ENCODE data around the gene MED12L. TPM values are rescaled to one million over a fixed set of nuclear protein-coding genes. Genes with fewer than 3 reads are reported as not detected.
A peak's percentile ranks its signal among the peaks of the same experiment; 100 is the strongest.

Gene MED12L
- total and polyA plus RNA-seq, 5 donors = 0.25 to 1.2 (median 0.71) TPM

DNA sequence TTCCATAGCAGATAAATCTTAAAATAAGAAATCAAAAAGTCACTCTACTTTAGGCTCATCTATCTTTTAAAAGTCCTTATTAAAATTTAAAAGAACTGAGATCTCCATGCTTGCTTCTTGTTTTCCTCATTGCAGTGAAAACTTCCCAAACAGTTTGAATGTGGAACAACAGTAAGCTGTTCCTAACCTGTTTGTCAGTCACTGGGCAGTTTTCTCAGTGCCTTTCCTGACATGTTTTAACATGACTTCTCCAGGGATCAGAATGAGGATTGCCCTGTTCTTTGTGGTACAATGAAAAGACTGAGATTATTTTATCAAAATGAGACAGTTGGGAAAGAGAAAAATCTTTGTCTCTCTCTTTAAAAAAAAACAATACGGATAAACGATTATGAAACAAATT, 230.4 kb downstream of the MED12L start:
- Histone ChIP-seq H3K9me3 (ENCODE audit: control insufficient read depth, low read length) (no peaks in the 10 kb centered on the region), H3K4me1 (ENCODE audit: control insufficient read depth, insufficient read depth, low read length) (no peaks in the 10 kb centered on the region), H3K27me3 (ENCODE audit: control insufficient read depth, insufficient read depth) (no peaks in the 10 kb centered on the region), H3K4me3 (ENCODE audit: low read length) (no peak overlapping the region), H3K27ac (ENCODE audit: low read length) (no peak overlapping the region)
- ATAC-seq (no peak), DNase-seq (no peak)
- WGBS = 76% methylated on average over 2 of the region's 2 CpGs
- intact Hi-C loops (cut with DNase I) = no loop called here

DNA sequence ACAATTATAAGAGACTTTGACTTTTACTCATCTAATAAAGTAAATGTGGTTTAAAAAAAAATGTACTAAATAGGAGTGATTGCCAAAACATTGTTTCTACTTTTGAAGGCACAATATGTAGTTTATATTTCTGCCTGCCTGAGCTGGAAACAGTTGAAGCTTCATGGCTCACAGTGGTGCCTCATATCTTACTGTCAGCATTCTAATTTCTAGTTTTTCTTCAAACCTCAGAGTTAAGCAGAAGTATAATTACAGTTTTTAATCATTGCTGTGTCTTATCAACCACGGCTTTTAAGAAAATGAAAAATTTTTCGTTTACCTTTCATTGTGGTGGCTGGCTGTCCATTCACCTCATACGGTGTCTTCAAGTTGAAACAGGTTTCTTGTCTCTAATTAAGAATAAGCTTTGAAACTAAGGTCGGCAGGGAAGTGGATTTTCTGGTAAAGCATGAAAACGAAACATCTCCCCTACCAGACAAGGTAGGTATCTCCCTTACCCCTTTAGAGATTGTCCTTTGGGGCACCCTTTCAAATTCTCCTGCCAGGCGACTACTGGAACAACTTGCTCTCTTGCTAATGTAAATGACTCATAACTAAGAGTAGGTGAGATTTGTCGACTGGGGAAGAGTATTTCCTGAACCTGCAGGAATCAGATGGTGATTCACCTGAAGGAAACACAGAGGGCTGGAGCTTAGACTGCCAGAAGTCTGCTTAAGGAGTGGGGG, 231.0 kb downstream of the MED12L start, which contains the start of gene GPR87:
GPR87 (minus strand) TSS at position 554 of the 725 bp plus-strand sequence. CDS start 16,720 bp downstream, outside the sequence.
- Histone ChIP-seq H3K4me1 (ENCODE audit: control insufficient read depth, insufficient read depth, low read length) (no peaks in the 10 kb centered on the region), H3K27ac (ENCODE audit: low read length) (no peak within 1 kb of the TSS), H3K27me3 (ENCODE audit: control insufficient read depth, insufficient read depth) (no peaks in the 10 kb centered on the region), H3K4me3 (ENCODE audit: low read length) (no peak within 1 kb of the TSS), H3K9me3 (ENCODE audit: control insufficient read depth, low read length) (no peaks in the 10 kb centered on the region)
- intact Hi-C loops (cut with DNase I) = no loop called here
- DNase-seq (no peak), ATAC-seq (no peak)
- 75% methylated on average over 7 of the region's 7 CpGs for WGBS

DNA sequence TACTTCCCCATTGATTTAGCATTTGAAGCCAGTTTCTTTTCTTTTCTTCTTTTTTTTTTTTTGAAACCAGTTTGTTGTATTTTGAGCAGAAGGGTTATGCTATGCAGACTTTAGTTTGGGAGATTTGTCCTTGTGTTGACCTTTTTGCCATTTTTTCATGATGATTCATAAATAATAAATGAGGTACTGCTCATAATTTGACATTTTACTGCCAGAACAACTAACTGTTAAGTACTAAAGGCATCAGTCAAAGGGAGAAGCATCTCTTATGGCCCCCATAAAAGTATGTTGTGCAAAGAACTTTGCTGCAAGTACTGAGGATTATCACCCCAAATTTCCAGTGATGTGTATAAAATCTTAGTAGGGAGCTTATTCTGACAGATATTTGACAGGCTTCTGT, 232.8 kb downstream of the MED12L start:
- H3K4me3 ChIP-seq (ENCODE audit: low read length) = no peak overlapping the region
- intact Hi-C loops (cut with DNase I) = no loop called here
- DNase-seq = no peak
- no peak overlapping the region for H3K27ac ChIP-seq (ENCODE audit: low read length)
- H3K4me1 ChIP-seq (ENCODE audit: control insufficient read depth, insufficient read depth, low read length) = no peaks in the 10 kb centered on the region
- H3K27me3 ChIP-seq (ENCODE audit: control insufficient read depth, insufficient read depth) = no peaks in the 10 kb centered on the region
- ATAC-seq = no peak
- no peaks in the 10 kb centered on the region for H3K9me3 ChIP-seq (ENCODE audit: control insufficient read depth, low read length)

DNA sequence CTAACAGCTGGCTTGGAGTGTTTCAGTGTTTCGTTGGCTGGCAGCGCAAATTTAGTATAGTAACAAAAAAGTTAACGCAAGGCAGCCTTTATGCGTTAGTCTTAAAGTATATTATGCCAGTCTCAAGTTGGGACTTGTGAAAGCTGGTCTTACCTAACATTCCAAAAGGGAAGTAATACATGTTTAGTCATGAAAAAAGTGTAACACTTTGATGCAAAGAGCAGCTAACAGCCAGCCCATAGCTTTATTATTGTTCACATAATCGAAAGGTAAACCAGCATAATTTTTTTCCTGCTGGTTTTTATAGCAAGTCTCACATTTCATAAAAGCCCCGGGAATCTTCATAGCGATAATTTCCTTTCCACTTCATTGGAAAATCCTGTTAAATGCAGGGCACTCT, 233.5 kb downstream of the MED12L start:
- Histone ChIP-seq H3K4me3 (ENCODE audit: low read length) (no peak overlapping the region), H3K27ac (ENCODE audit: low read length) (no peak overlapping the region), H3K27me3 (ENCODE audit: control insufficient read depth, insufficient read depth) (no peaks in the 10 kb centered on the region), H3K9me3 (ENCODE audit: control insufficient read depth, low read length) (no peaks in the 10 kb centered on the region), H3K4me1 (ENCODE audit: control insufficient read depth, insufficient read depth, low read length) (no peaks in the 10 kb centered on the region)
- DNase-seq = no peak
- 86% methylated on average over 7 of the region's 7 CpGs for WGBS
- intact Hi-C loops (cut with DNase I) = no loop called here
- no peak for ATAC-seq

DNA sequence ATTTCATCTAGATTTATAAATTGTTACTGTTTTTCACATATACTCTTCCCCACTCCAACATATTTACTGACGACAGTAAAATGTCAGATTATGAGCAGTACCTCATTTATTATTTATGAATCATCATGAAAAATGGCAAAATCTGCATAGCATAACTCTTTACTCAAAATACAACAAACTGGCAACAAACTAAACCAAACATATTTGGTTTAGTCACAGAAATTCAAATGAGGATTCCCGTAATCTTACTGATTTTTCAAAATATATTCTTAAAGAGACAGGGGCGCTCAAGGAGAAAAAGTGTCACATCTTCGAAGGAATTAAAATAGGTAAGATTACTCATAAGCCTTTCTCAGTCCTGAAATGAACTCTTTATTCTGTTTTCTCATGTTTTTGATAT, 234.2 kb downstream of the MED12L start:
- no peak for ATAC-seq
- no peak overlapping the region for H3K4me3 ChIP-seq (ENCODE audit: low read length)
- no peaks in the 10 kb centered on the region for H3K9me3 ChIP-seq (ENCODE audit: control insufficient read depth, low read length)
- H3K4me1 ChIP-seq (ENCODE audit: control insufficient read depth, insufficient read depth, low read length) = no peaks in the 10 kb centered on the region
- intact Hi-C loops (cut with DNase I) = no loop called here
- H3K27me3 ChIP-seq (ENCODE audit: control insufficient read depth, insufficient read depth) = no peaks in the 10 kb centered on the region
- 92% methylated on average over 4 of the region's 4 CpGs for WGBS
- H3K27ac ChIP-seq (ENCODE audit: low read length) = no peak overlapping the region
- DNase-seq = no peak

DNA sequence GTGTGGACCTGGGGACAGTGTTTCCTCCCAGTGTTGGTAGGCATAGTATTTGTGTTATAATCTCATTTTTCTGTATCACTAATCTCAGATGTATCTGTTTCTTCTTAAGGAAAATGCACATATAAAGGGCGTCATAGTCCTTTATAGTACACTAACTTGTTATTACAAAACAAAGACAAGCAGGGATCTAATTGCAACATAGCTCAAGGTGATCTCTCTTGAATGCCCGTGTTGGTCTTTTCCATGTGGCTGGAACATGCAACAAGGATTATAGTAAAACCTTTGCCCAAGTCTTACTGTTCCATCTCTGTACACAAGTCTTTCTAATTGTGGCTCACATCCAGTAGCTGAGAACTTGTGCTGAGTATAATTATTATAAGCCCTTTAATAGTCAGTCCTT, 234.7 kb downstream of the MED12L start:
- Histone ChIP-seq H3K27me3 (ENCODE audit: control insufficient read depth, insufficient read depth) (no peaks in the 10 kb centered on the region), H3K9me3 (ENCODE audit: control insufficient read depth, low read length) (no peaks in the 10 kb centered on the region), H3K4me1 (ENCODE audit: control insufficient read depth, insufficient read depth, low read length) (no peaks in the 10 kb centered on the region), H3K4me3 (ENCODE audit: low read length) (no peak overlapping the region), H3K27ac (ENCODE audit: low read length) (no peak overlapping the region)
- WGBS = 87% methylated on average over 2 of the region's 2 CpGs
- intact Hi-C loops (cut with DNase I) = no loop called here
- no peak for ATAC-seq
- no peak for DNase-seq

DNA sequence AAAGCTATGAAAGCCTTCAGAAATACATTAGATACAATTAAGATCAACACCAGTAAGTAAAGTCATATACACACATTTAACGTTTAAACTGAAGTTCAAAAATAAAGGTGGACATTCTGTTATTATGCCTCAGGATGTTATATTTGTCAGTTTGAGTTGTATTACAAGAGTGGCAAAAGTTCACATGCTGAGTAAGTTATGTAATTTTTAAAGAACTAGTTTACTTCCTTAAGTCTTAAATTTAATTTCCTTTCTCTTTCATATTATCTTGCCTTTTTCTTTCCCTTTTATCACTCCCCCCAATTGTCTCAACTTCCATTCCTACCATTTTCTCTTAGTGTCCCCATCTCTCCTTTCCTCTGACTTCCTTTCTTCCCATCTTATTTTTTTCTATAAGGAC, 236.1 kb downstream of the MED12L start:
- no peaks in the 10 kb centered on the region for H3K9me3 ChIP-seq (ENCODE audit: control insufficient read depth, low read length)
- H3K4me3 ChIP-seq (ENCODE audit: low read length) = no peak overlapping the region
- no peak overlapping the region for H3K27ac ChIP-seq (ENCODE audit: low read length)
- intact Hi-C loops (cut with DNase I) = no loop called here
- ATAC-seq (no peak), DNase-seq (no peak)
- 73% methylated on average over 1 of the region's 1 CpG for WGBS
- H3K27me3 ChIP-seq (ENCODE audit: control insufficient read depth, insufficient read depth) = no peaks in the 10 kb centered on the region
- H3K4me1 ChIP-seq (ENCODE audit: control insufficient read depth, insufficient read depth, low read length) = no peaks in the 10 kb centered on the region

DNA sequence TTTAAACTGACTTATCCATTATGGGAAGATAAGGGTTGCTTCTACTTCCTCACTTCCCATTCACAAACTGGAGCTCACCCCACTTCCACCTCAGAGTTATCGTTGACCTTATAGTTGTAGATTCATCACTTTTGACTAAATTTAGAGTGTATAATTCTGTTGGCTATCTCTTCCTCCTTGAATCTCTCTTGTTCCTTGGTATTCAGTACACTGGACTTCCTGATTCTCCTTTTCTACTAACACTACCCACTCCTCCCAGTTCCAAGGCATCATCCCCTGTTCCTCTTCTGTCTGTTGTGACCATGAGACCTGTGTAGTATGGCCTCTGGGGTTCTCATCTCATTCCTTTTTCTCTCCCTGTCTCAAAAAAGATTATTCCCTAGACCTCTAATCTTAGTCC, 237.0 kb downstream of the MED12L start:
- WGBS = 77% methylated on average over 1 of the region's 1 CpG
- Histone ChIP-seq H3K27ac (ENCODE audit: low read length) (no peak overlapping the region), H3K4me1 (ENCODE audit: control insufficient read depth, insufficient read depth, low read length) (no peaks in the 10 kb centered on the region), H3K9me3 (ENCODE audit: control insufficient read depth, low read length) (no peaks in the 10 kb centered on the region), H3K4me3 (ENCODE audit: low read length) (no peak overlapping the region), H3K27me3 (ENCODE audit: control insufficient read depth, insufficient read depth) (no peaks in the 10 kb centered on the region)
- ATAC-seq = peak in 1 of 2 donors; percentile 26
- no peak for DNase-seq
- intact Hi-C loops (cut with DNase I) = no loop called here

DNA sequence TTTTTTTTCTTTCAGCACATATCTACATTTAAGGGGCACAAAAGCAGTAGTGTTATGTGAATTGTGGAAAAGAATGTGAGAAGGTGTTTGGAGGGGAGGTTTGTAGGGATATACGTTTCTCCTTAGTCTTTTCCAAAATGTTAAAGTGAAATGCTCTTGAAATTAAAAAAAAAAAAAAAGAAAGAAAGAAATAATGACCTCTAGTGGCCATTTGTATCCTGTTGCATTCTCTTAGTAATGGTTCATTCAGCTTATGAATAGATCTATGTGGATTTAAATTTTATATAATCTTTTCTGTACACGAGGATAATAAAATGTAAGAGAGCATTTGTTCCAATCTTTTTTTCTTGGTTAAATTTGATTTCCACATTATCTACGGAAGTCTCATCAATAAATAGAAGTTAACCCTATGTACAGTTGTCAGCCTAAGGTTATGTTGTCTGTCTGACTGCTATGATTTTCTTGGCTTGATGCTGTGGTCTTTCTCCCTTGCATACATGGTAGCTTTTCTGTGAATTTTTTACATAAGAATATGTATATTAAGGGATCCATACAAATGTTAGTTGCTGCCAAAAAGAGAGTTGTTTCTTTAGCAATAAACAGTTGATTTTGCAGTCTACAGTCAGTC, 242.2 kb downstream of the MED12L start:
- Histone ChIP-seq H3K4me3 (ENCODE audit: low read length) (peak overlapping the region; percentile 20), H3K4me1 (ENCODE audit: control insufficient read depth, insufficient read depth, low read length) (no peaks in the 10 kb centered on the region), H3K27me3 (ENCODE audit: control insufficient read depth, insufficient read depth) (no peaks in the 10 kb centered on the region), H3K9me3 (ENCODE audit: control insufficient read depth, low read length) (no peaks in the 10 kb centered on the region), H3K27ac (ENCODE audit: low read length) (no peak overlapping the region)
- no peak for DNase-seq
- no peak for ATAC-seq
- 18% methylated on average over 3 of the region's 3 CpGs for WGBS
- intact Hi-C loops (cut with DNase I) = no loop called here

DNA sequence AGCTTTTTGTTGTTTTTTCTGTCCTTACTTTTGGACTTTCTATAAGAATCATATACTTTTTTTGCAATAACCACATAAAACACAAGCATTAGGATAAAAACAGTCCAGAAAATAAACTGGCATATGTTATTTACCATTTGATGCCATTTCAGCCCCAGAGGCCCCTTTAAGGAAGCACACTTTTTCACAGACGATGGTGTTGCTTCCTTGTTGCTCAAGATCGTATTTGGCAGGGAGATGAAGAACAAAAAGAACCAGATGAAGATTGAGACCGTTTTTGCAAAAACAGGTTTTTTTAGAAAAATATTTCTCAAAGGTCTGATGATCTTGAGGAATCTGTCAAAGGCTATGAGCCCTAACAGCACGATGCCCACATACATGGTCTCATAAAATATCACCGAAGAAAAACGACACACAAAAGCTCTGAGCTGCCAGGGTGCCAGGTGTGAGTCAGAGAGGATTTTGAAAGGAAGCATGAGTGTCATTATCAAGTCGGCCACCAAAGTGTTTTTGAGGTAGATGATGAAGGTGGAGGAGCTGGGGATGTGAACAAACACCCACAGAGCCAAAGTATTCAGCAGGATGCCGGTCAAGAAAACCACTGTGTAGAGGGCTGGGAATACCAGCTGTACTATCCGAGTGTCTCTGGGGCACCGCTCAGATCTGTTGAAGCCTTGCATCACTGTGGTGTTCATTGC, 243.0 kb downstream of the MED12L start:
- H3K27ac ChIP-seq (ENCODE audit: low read length) = peak overlapping the region; percentile 52
- no peaks in the 10 kb centered on the region for H3K27me3 ChIP-seq (ENCODE audit: control insufficient read depth, insufficient read depth)
- intact Hi-C loops (cut with DNase I) = no loop called here
- H3K4me3 ChIP-seq (ENCODE audit: low read length) = peak overlapping the region; percentile 27
- H3K4me1 ChIP-seq (ENCODE audit: control insufficient read depth, insufficient read depth, low read length) = no peaks in the 10 kb centered on the region
- no peaks in the 10 kb centered on the region for H3K9me3 ChIP-seq (ENCODE audit: control insufficient read depth, low read length)
- ATAC-seq (peak in 1 of 2 donors; percentile 32), DNase-seq (no peak)
- 55% methylated on average over 10 of the region's 10 CpGs for WGBS

DNA sequence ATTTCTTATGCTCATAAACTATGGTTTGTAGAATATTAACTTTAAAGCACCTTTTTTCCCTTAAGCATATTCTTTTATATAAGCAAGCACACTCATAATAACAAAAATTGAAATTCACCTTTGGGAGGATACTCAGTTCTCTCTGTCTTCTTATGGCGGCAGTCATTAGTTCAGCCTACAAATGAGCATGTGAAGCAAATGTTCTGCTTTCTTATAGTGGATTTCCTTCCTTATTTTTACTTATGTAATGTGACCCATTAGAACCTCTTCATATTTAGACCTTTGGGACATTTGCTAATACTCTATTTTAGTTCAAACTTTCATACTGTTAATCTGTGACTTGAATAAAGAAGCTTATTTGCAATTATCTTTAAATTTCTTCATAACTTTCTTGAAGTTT, 243.9 kb downstream of the MED12L start, which contains the start of gene P2RY13:
P2RY13 (minus strand) TSS at position 187 of the 400 bp plus-strand sequence; CDS start at position 166, 21 bp downstream.
- peak within 1 kb of the TSS; percentile 52 for H3K27ac ChIP-seq (ENCODE audit: low read length)

More for the DNA sequence above, 243.9 kb downstream of the MED12L start, which contains the start of gene P2RY13:
- DNase-seq (no peak), ATAC-seq (no peak)
- no peaks in the 10 kb centered on the region for H3K9me3 ChIP-seq (ENCODE audit: control insufficient read depth, low read length)
- intact Hi-C loops (cut with DNase I) = no loop called here
- peak within 1 kb of the TSS; percentile 27 for H3K4me3 ChIP-seq (ENCODE audit: low read length)
- 88% methylated on average over 1 of the region's 1 CpG for WGBS
- no peaks in the 10 kb centered on the region for H3K4me1 ChIP-seq (ENCODE audit: control insufficient read depth, insufficient read depth, low read length)
- H3K27me3 ChIP-seq (ENCODE audit: control insufficient read depth, insufficient read depth) = no peaks in the 10 kb centered on the region

Measured in right cardiac atrium (tissue), 5 donors.